GM12892 (cell line): ENCODE data around the gene THAP10.

Source experiments
- POLR2A ChIP-seq: IDR thresholded peaks from 2 replicates; pipeline ENCODE4 v1.6.1; 2011; ENCODE audit warnings: low read depth, low read length, control low read depth
- POLR2AphosphoS5 ChIP-seq: IDR thresholded peaks from 2 replicates; pipeline ENCODE4 v1.6.1; 2011; ENCODE audit warnings: low read depth, low read length, control low read depth
- TAF1 ChIP-seq: IDR thresholded peaks from 2 replicates; pipeline ENCODE4 v1.6.1; 2011; ENCODE audit warnings: low read depth, mild to moderate bottlenecking, control low read depth, low read length, borderline replicate concordance

GRCh38 chr15:70920981-70921696 is 28.9 kb upstream of the THAP10 start:
- TF ChIP-seq POLR2A (no peak), TAF1 (no peak), POLR2AphosphoS5 (no peak)
